T47D (cell line): ENCODE results near the gene FAM78A.

Experiments used
- DNase-seq, 2 experiments: peaks; one replicate each; pipeline versions ENCODE4 v3.0.0 to v3.0.0-alpha.2; 2011 to 2012; ENCODE audit warnings: low read depth in 1 of 2, low spot score in 1 of 2
- JUND ChIP-seq: IDR thresholded peaks from 2 replicates; pipeline ENCODE4 v1.6.1; 2012; ENCODE audit warnings: low read depth
- in situ Hi-C: cut with HindIII; loops from 2 replicates; pipeline ENCODE4 v1.10.0; 2016; ENCODE audit warnings: low sequenced_read_pairs, low pct_unique_long_range_greater_than_20kb

The FAM78A gene

GRCh38 chr9:131276094-131276888, at the start of gene FAM78A:
TSS of gene FAM78A (minus strand) at chr9:131276510. CDS start at chr9:131276179, 331 bp downstream.
- TF ChIP-seq JUND = no peak
- no peak for DNase-seq

GRCh38 chr9:131324736-131325679, 48.7 kb upstream of the FAM78A start:
- TF ChIP-seq JUND = no peak
- no peak for DNase-seq
- in situ Hi-C loops = no loop called here

More at GRCh38 chr9:131276094-131276888, at the start of gene FAM78A:
- in situ Hi-C loops = no loop called here

GRCh38 chr9:131323629-131324028, 47.3 kb upstream of the FAM78A start:
- TF ChIP-seq JUND = no peak
- in situ Hi-C loops = no loop called here
- no peak for DNase-seq

GRCh38 chr9:131320031-131320685, 43.8 kb upstream of the FAM78A start:
- DNase-seq = no peak
- no peak for TF ChIP-seq JUND
- in situ Hi-C loops = no loop called here

GRCh38 chr9:131319486-131319885, 43.2 kb upstream of the FAM78A start:
- in situ Hi-C loops = no loop called here
- no peak for DNase-seq
- no peak for TF ChIP-seq JUND

GRCh38 chr9:131318231-131319085, 42.1 kb upstream of the FAM78A start:
- in situ Hi-C loops = no loop called here
- TF ChIP-seq JUND = no peak
- DNase-seq = no peak

GRCh38 chr9:131312822-131313770, 36.8 kb upstream of the FAM78A start:
- no peak for DNase-seq
- TF ChIP-seq JUND = no peak
- in situ Hi-C loops = no loop called here

- in situ Hi-C loops = no loop called here
These were observed 35.9 kb upstream of the FAM78A start for GRCh38 chr9:131312246-131312645.

GRCh38 chr9:131310833-131311554, 34.7 kb upstream of the FAM78A start:
- TF ChIP-seq JUND = no peak
- in situ Hi-C loops = no loop called here
- DNase-seq = no peak

More at GRCh38 chr9:131312246-131312645, 35.9 kb upstream of the FAM78A start:
- DNase-seq = no peak
- no peak for TF ChIP-seq JUND
